Ovary (tissue), 10 donors: ENCODE results near the gene ZNF562. TPM values are rescaled to one million over a fixed set of nuclear protein-coding genes. Genes with fewer than 3 reads are reported as not detected.
A peak's percentile ranks its signal among the peaks of the same experiment; 100 is the strongest.

ENCODE experiments used
- DNase-seq, 5 donors: peaks; one replicate each; pipeline ENCODE4 v3.0.0-alpha.2; 2019 to 2020
- H3K27ac ChIP-seq, 2 donors: fragments of 200-600 bp; one replicate each; pipeline versions ENCODE4 v1.5.1 to v1.8.0; 2019 to 2022
- H3K27me3 ChIP-seq: fragments of 200-600 bp; one replicate; pipeline ENCODE4 v1.8.0; 2022
- H3K36me3 ChIP-seq: fragments of 200-600 bp; sonication (generic); one replicate; pipeline ENCODE4 v1.5.1; 2019
- H3K4me1 ChIP-seq: one replicate; pipeline ENCODE4 v1.8.1; 2013; ENCODE audit warnings: mild to moderate bottlenecking, moderate library complexity; ENCODE audit not compliant: insufficient read depth
- H3K4me3 ChIP-seq: fragments of 200-600 bp; sonication (generic); one replicate; pipeline ENCODE4 v1.5.1; 2017
- H3K9me3 ChIP-seq, 2 donors: fragments of 200-600 bp in 1 of 2; sonication (generic) in 1 of 2; one replicate each; pipeline versions ENCODE4 v1.5.1 to v1.8.1; 2013 to 2019; ENCODE audit warnings: mild to moderate bottlenecking in 1 of 2, moderate library complexity in 1 of 2
- CTCF ChIP-seq, 3 donors: fragments of 450-650 bp in 2 of 3; fragments of 200-600 bp in 1 of 3; IDR thresholded peaks; one replicate each; pipeline versions ENCODE4 v1.5.1 to v1.8.0; 2016 to 2022; ENCODE audit warnings: antibody characterized with exemption in 3 of 3, mild to moderate bottlenecking in 1 of 3
- EP300 ChIP-seq: sonication (generic); formaldehyde crosslinking; IDR thresholded peaks from one replicate; pipeline ENCODE4 v1.6.1; 2017; ENCODE audit warnings: antibody characterized with exemption
- POLR2A ChIP-seq: fragments of 450-650 bp; IDR thresholded peaks from one replicate; pipeline ENCODE4 v1.6.1; 2017; ENCODE audit warnings: antibody characterized with exemption, mild to moderate bottlenecking, moderate library complexity
- WGBS, 3 donors: extraction: QIAGEN DNeasy Blood & Tissue Kit in 1 of 3; methylation state at CpG; one replicate each; pipeline versions ENCODE4 v1.1.5 to v1.1.7; 2013 to 2017; 5-methylcytosine and 5-hydroxymethylcytosine counted together
- intact Hi-C, 4 donors: fragments of 100-400 bp; cut with DNase I; formaldehyde crosslinking; loops; one replicate each; pipeline versions ENCODE4 v1.11.0 to v1.15.1; 2022 to 2023
- long read RNA-seq, 3 donors: library from polyadenylated mRNA in 2 of 3; unstranded in 2 of 3; transcript quantifications; one replicate each; pipeline ENCODE4 v2.0.0 and lab custom pipeline, GENCODE V29; 2021 to 2026
- polyA plus RNA-seq, 2 donors: library from polyadenylated mRNA; stranded (reverse); fragments of 200-250 nt in 1 of 2; fragments of 350-450 nt in 1 of 2; fragmentation: Illumina TruSeq in 1 of 2; extraction: RNeasy Lipid Tissue Mini Kit (QIAGEN cat#74804) in 1 of 2; gene quantifications; one replicate each; pipeline ENCODE4 v1.2.3, GENCODE V29; 2013 to 2014
- total RNA-seq, 7 donors: library from RNA; depleted of rRNA in 2 of 7; stranded (reverse); fragments of >200 nt in 2 of 7; fragmentation: NEBNext Ultra II Directional in 3 of 7; extraction: Animal tissue kit (Norgen Biotek cat#: 25700) in 3 of 7; gene quantifications; one replicate each; pipeline versions ENCODE4 v1.1.0 to v1.2.4, GENCODE V29; 2016 to 2023
- donor health status: DM: no; HTN: no; CAD: no; lungs with moderate emphysema.
- donor health status: DM: no; HTN: no; CAD: no.
- donor health status: Bipolar disorder and iron deficiency.
- donor health status: DM: yes; HTN: yes; CAD: no.
- donor health status: DM: no; HTN: no; CAD: no.
- donor health status: DM: yes; HTN: yes; CAD: no.

The ZNF562 gene
- total RNA-seq (10 to 100 TPM; 26.0 to 54.6 (median 36.2) TPM), polyA plus RNA-seq (10 to 100 TPM in 1 of 2 donors, 1 to 10 TPM in 1; 8.1 to 12.2 TPM)
- long read RNA-seq, donor 1, partial matches to known transcripts = 0 of 28 reads
- long read RNA-seq, donor 1, other reads (novel, unspliced or antisense) = 23 of 28 reads
- long read RNA-seq, donor 2, partial matches to known transcripts = 0 of 2 reads
- long read RNA-seq, donor 2, other reads (novel, unspliced or antisense) = 0 of 2 reads
- long read RNA-seq, donor 3, partial matches to known transcripts = 0 of 7 reads
- long read RNA-seq, donor 3, other reads (novel, unspliced or antisense) = 5 of 7 reads

DNA sequence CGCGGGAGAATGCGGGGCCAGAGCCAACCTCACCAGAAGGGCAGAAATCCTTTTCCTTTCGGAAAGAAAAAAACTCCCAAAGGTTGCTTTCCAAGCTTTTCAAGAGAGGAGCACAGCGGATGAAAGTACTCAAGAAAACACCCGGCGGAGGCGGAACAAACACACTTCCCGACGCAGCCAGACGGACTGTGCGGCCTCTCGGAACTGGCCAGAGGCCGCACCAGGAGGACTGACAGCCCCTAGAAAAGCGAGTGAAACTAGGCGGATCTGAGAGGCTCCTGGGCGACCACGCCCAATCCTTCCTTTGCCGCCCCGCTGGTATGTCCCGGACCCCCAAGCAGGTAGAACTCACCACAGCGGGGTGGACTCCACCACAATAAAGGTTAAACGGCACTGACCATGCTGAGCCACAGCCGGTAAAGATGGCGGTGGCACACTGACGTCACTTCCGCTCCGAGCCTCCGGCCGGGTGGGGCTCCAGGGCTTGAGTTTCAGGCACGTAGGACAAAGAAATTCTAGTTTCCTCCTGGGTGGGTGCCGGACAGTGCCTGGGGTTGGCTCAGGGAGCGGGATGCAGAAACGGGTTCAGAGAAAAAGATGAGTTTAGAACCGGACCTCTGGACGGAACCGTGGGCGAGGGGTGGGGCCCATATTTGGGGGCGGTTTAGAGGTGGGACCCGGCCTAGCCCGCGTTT is at the start of gene ZNF562:
TSS of gene ZNF562 (minus strand) at position 438 of the 695 bp plus-strand sequence. CDS start 14,356 bp downstream, outside the sequence.
- Histone ChIP-seq H3K4me3 (peak within 1 kb of the TSS; percentile 60), H3K27me3 (no peaks in the 10 kb centered on the region), H3K9me3 (peaks cover 0 to 4% of the 10 kb centered on the region in 2 donors), H3K4me1 (peaks cover 3% of the 10 kb centered on the region), H3K27ac (peak within 1 kb of the TSS; percentile 88 to 98), H3K36me3 (no peaks in the 10 kb centered on the region)
- intact Hi-C loops = loop anchor here in 1 of 4 donors (10.0 kb wide), 2 partner anchors 50 to 90 kb away; partner anchors contain the start of genes ZNF561 and ZNF846
- TF ChIP-seq EP300 = no peak
- TF ChIP-seq POLR2A = peak; percentile 45
- 0 to 6% (median 1%) methylated on average over 42 of the region's 42 CpGs for WGBS, 3 donors
- peak; percentile 84 to 91 (median 88) for DNase-seq

- TF ChIP-seq CTCF (IDR thresholded peaks at IDR 0.05) (no peak), EP300 (no peak), POLR2A (no peak)
- WGBS, 3 donors = 84 to 90% (median 85%) methylated on average over 4 of the region's 4 CpGs
- Histone ChIP-seq H3K4me1 (no peaks in the 10 kb centered on the region), H3K9me3 (no peaks in the 10 kb centered on the region), H3K27ac (no peak overlapping the region), H3K4me3 (no peak overlapping the region), H3K36me3 (no peaks in the 10 kb centered on the region), H3K27me3 (no peaks in the 10 kb centered on the region)
- intact Hi-C loops = no loop called here
- DNase-seq = no peak
Measured at GRCh38 chr19:9724157-9724556, 49.3 kb upstream of the ZNF562 start.

- no peak for TF ChIP-seq CTCF (IDR thresholded peaks at IDR 0.05)
- TF ChIP-seq EP300 = no peak
- TF ChIP-seq POLR2A = no peak
- no peaks in the 10 kb centered on the region for H3K9me3 ChIP-seq
Measured at GRCh38 chr19:9721861-9722260, 47.0 kb upstream of the ZNF562 start.

DNA sequence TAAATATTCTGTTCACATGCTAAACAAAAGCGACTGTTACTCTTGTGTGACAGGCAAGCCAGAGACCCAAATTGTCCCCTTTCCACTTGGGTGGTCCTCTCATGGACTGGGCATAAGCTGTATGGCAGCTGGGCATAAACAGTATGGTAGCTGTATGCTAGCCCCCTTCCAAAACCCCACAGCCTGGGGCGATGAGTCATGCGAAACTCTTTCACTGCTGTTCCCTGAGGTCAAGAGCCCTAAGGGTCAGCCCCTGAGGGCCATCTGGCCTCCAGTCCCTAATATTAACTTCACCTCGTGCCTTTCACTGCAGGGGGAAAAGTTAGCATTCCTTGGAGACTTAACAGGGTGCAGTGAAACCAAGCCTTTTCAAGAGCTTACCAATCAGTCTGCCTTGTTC is 45.6 kb upstream of the ZNF562 start:
- intact Hi-C loops = no loop called here
- TF ChIP-seq CTCF (IDR thresholded peaks at IDR 0.05) = no peak
- no peak for TF ChIP-seq EP300
- no peak for TF ChIP-seq POLR2A
- no peaks in the 10 kb centered on the region for H3K4me1 ChIP-seq
- no peak overlapping the region for H3K4me3 ChIP-seq
- 44 to 55% (median 49%) methylated on average over 4 of the region's 4 CpGs for WGBS, 3 donors
- no peak for DNase-seq
- no peaks in the 10 kb centered on the region for H3K36me3 ChIP-seq
- H3K9me3 ChIP-seq = no peaks in the 10 kb centered on the region
- no peaks in the 10 kb centered on the region for H3K27me3 ChIP-seq
- H3K27ac ChIP-seq = no peak overlapping the region

More at GRCh38 chr19:9721861-9722260, 47.0 kb upstream of the ZNF562 start:
- DNase-seq = no peak
- 41 to 53% (median 43%) methylated on average over 6 of the region's 6 CpGs for WGBS, 3 donors
- Histone ChIP-seq H3K36me3 (no peaks in the 10 kb centered on the region), H3K27ac (no peak overlapping the region), H3K27me3 (no peaks in the 10 kb centered on the region), H3K4me1 (no peaks in the 10 kb centered on the region), H3K4me3 (no peak overlapping the region)
- intact Hi-C loops = no loop called here

GRCh38 chr19:9711815-9712214 is 36.9 kb upstream of the ZNF562 start:
- H3K27me3 ChIP-seq = no peaks in the 10 kb centered on the region
- no peak for DNase-seq
- no peak overlapping the region for H3K27ac ChIP-seq
- TF ChIP-seq EP300 (no peak), CTCF (IDR thresholded peaks at IDR 0.05) (no peak), POLR2A (no peak)
- H3K4me1 ChIP-seq = no peaks in the 10 kb centered on the region
- H3K9me3 ChIP-seq = no peaks in the 10 kb centered on the region
- no peaks in the 10 kb centered on the region for H3K36me3 ChIP-seq
- WGBS, 3 donors = 97% methylated on average over 3 of the region's 3 CpGs
- no peak overlapping the region for H3K4me3 ChIP-seq
- intact Hi-C loops = no loop called here
